ENCODE data around the gene PBRM1. TPM values are rescaled to one million over a fixed set of nuclear protein-coding genes. Genes with fewer than 3 reads are reported as not detected.

Gene PBRM1
- total and polyA plus RNA-seq, 2 donors (not counting 1 experiment from before 2014, with no cell fraction given), result 16.8 to 85.9 TPM

DNA sequence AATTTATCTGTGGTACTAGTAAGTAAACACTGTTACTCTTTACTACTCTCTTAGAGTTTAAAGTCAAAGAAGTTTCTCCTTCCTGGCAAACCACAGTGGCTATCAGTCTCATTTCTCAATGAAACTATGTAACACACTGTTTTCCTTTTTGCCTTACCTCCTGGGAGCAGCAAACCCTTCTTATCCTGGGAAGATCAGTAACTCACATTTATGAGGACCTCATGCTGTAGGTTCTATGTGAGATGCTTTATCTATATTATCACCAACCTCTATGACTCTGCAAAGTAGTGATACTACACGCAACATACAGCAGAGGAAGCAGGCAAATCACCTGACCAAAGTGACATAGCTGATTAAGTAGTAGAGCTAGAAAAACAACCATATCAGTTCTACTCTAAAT, 35.3 kb downstream of the PBRM1 start:
- Histone ChIP-seq H3K4me2 (replicated peaks; ENCODE audit: low read depth, low read length, poor library complexity, severe bottlenecking) (no peak overlapping the region), H3K36me3 (replicated peaks in 1 of 2; ENCODE audit: control extremely low read depth in 1 of 2, control insufficient read depth in 1 of 2, extremely low read depth in 1 of 2, insufficient read depth in 2 of 2, low read length in 1 of 2) (peaks cover 29 to 63% of the 10 kb centered on the region in 2 experiments), H3K27me3 (replicated peaks in 1 of 4; ENCODE audit: control extremely low read depth in 1 of 4, control insufficient read depth in 3 of 4, insufficient read depth in 4 of 4, low read length in 3 of 4) (no peaks in the 10 kb centered on the region), H3K4me3 (ENCODE audit: control extremely low read depth in 1 of 5, extremely low read depth in 1 of 5, insufficient read depth in 1 of 5, low read depth in 2 of 5, low read length in 4 of 5) (no peak overlapping the region), H3K9me3 (ENCODE audit: control extremely low read depth in 1 of 3, control insufficient read depth in 2 of 3, insufficient read depth in 1 of 3, low read length in 2 of 3) (no peaks in the 10 kb centered on the region), H3K4me1 (ENCODE audit: control insufficient read depth in 2 of 2, insufficient read depth in 2 of 2, low read length in 2 of 2) (no peaks in the 10 kb centered on the region), H4K20me1 (ENCODE audit: control insufficient read depth, insufficient read depth, low read length, poor library complexity, severe bottlenecking) (no peaks in the 10 kb centered on the region), H3K79me2 (ENCODE audit: control insufficient read depth, insufficient read depth, low read length) (no peaks in the 10 kb centered on the region), H3K9ac (ENCODE audit: low read length) (no peak overlapping the region), H2AFZ (ENCODE audit: insufficient read depth, low read depth, low read length, poor library complexity, severe bottlenecking) (no peak overlapping the region), H3K27ac (ENCODE audit: low read length in 2 of 2) (no peak overlapping the region)
- Mint-ChIP-seq H3K4me3 (no peak overlapping the region), H3K27me3 (no peaks in the 10 kb centered on the region), H3K4me1 (no peaks in the 10 kb centered on the region), H3K9me3 (ENCODE audit: insufficient read depth) (no peaks in the 10 kb centered on the region), H3K27ac (no peak overlapping the region)
- ATAC-seq (ENCODE audit: low read depth) (no peak), DNase-seq (no peak)
- no CpG with 5 or more reads among the region's 1 CpG for WGBS (ENCODE audit: insufficient coverage)
- TF ChIP-seq, protein P1, sequence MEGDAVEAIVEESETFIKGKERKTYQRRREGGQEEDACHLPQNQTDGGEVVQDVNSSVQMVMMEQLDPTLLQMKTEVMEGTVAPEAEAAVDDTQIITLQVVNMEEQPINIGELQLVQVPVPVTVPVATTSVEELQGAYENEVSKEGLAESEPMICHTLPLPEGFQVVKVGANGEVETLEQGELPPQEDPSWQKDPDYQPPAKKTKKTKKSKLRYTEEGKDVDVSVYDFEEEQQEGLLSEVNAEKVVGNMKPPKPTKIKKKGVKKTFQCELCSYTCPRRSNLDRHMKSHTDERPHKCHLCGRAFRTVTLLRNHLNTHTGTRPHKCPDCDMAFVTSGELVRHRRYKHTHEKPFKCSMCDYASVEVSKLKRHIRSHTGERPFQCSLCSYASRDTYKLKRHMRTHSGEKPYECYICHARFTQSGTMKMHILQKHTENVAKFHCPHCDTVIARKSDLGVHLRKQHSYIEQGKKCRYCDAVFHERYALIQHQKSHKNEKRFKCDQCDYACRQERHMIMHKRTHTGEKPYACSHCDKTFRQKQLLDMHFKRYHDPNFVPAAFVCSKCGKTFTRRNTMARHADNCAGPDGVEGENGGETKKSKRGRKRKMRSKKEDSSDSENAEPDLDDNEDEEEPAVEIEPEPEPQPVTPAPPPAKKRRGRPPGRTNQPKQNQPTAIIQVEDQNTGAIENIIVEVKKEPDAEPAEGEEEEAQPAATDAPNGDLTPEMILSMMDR (IDR thresholded peaks at IDR 0.05), result no peak
- no peak for TF ChIP-seq EZH2 (IDR thresholded peaks at IDR 0.05; ENCODE audit: borderline replicate concordance, insufficient read depth, low read depth, low read length, poor library complexity, severe bottlenecking)
- POLR2A ChIA-PET, result no interaction called here
- intact Hi-C loops (cut with micrococcal nuclease), result no loop called here
- CTCF ChIA-PET, result no interaction called here

DNA sequence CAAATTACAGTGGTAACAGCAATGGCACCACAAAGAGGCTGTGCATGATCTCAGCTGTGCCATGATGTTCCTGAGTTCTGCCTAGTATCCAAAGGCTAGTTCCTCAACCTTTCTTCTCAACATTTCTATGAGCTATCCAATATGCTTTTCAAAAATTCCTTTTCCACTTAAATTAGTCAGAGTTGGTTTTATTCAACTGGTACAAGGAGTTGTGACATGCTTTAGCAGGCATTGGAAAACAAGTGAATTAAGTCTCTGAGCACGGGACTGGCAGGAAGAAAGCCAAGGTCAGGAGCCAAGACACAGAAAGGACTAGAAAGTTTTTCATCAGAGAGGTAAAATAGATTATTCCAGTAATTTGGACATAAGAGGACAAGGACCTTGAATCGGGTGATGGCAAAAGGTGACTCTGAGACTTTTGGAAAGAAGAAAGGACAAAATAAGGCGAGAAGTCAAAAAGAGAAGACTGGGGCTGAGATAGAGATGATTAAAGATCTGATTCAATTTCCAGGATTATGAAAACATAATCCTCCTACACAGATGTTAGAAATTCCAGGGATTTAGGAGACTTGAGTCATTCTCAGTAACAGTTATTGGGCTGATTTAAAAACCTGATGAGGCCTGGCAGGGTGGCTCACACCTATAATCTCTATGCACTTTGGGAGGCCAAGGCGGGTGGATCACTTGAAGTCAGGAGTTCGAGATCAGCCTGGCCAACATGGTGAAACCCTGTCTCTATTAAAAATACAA, 36.1 kb downstream of the PBRM1 start:
- no peak overlapping the region for H3K9ac ChIP-seq (ENCODE audit: low read length)
- TF ChIP-seq, protein P1 (IDR thresholded peaks at IDR 0.05), result no peak
- no peak for TF ChIP-seq EZH2 (IDR thresholded peaks at IDR 0.05; ENCODE audit: borderline replicate concordance, insufficient read depth, low read depth, low read length, poor library complexity, severe bottlenecking)
- H3K79me2 ChIP-seq (ENCODE audit: control insufficient read depth, insufficient read depth, low read length), result no peaks in the 10 kb centered on the region
- ChIA-PET CTCF (interaction anchor here (1.0 kb wide), 1 partner anchor 18 kb away, joined by 4 read pairs; no protein-coding TSS in a partner anchor), POLR2A (no interaction called here)
- no peaks in the 10 kb centered on the region for H4K20me1 ChIP-seq (ENCODE audit: control insufficient read depth, insufficient read depth, low read length, poor library complexity, severe bottlenecking)
- DNase-seq, result no peak
- H3K27ac ChIP-seq (ENCODE audit: low read length in 2 of 2), result no peak overlapping the region
- WGBS (ENCODE audit: insufficient coverage), result 95% methylated on average over 3 of the region's 5 CpGs
- no peaks in the 10 kb centered on the region for H3K9me3 ChIP-seq (ENCODE audit: control extremely low read depth in 1 of 3, control insufficient read depth in 2 of 3, insufficient read depth in 1 of 3, low read length in 2 of 3)
- no peaks in the 10 kb centered on the region for H3K27me3 ChIP-seq (replicated peaks in 1 of 4; ENCODE audit: control extremely low read depth in 1 of 4, control insufficient read depth in 3 of 4, insufficient read depth in 4 of 4, low read length in 3 of 4)
- H3K9me3 Mint-ChIP-seq (ENCODE audit: insufficient read depth), result no peaks in the 10 kb centered on the region
- H2AFZ ChIP-seq (ENCODE audit: insufficient read depth, low read depth, low read length, poor library complexity, severe bottlenecking), result no peak overlapping the region
- H3K4me2 ChIP-seq (replicated peaks; ENCODE audit: low read depth, low read length, poor library complexity, severe bottlenecking), result no peak overlapping the region
- no peaks in the 10 kb centered on the region for H3K4me1 Mint-ChIP-seq
- H3K36me3 ChIP-seq (replicated peaks in 1 of 2; ENCODE audit: control extremely low read depth in 1 of 2, control insufficient read depth in 1 of 2, extremely low read depth in 1 of 2, insufficient read depth in 2 of 2, low read length in 1 of 2), result peaks cover 29 to 62% of the 10 kb centered on the region in 2 experiments
- ATAC-seq (ENCODE audit: low read depth), result no peak
- H3K4me1 ChIP-seq (ENCODE audit: control insufficient read depth in 2 of 2, insufficient read depth in 2 of 2, low read length in 2 of 2), result no peaks in the 10 kb centered on the region
- no peak overlapping the region for H3K4me3 ChIP-seq (ENCODE audit: control extremely low read depth in 1 of 5, extremely low read depth in 1 of 5, insufficient read depth in 1 of 5, low read depth in 2 of 5, low read length in 4 of 5)
- intact Hi-C loops (cut with micrococcal nuclease), result no loop called here
- no peaks in the 10 kb centered on the region for H3K27me3 Mint-ChIP-seq
- H3K27ac Mint-ChIP-seq, result no peak overlapping the region
- no peak overlapping the region for H3K4me3 Mint-ChIP-seq
